LHCN-M2 (cell line): ENCODE measurements around the gene NR1H3. TPM values are rescaled to one million over a fixed set of nuclear protein-coding genes. Genes with fewer than 3 reads are reported as not detected.

Experiments used
- DNase-seq: peaks from one replicate; pipeline ENCODE4 v3.0.0-alpha.2; 2012; ENCODE audit warnings: low read depth
- total RNA-seq: library from RNA; depleted of rRNA; stranded (reverse); fragments of >200 nt; gene quantifications from 2 replicates; pipeline ENCODE4 v1.2.3, GENCODE V29; 2014

NR1H3 gene
- total RNA-seq, 1 experiment from 2014 or later, result 10.8 TPM

- no peak for DNase-seq
These were observed 13.1 kb upstream of the NR1H3 start for GRCh38 chr11:47244448-47245350.

DNA sequence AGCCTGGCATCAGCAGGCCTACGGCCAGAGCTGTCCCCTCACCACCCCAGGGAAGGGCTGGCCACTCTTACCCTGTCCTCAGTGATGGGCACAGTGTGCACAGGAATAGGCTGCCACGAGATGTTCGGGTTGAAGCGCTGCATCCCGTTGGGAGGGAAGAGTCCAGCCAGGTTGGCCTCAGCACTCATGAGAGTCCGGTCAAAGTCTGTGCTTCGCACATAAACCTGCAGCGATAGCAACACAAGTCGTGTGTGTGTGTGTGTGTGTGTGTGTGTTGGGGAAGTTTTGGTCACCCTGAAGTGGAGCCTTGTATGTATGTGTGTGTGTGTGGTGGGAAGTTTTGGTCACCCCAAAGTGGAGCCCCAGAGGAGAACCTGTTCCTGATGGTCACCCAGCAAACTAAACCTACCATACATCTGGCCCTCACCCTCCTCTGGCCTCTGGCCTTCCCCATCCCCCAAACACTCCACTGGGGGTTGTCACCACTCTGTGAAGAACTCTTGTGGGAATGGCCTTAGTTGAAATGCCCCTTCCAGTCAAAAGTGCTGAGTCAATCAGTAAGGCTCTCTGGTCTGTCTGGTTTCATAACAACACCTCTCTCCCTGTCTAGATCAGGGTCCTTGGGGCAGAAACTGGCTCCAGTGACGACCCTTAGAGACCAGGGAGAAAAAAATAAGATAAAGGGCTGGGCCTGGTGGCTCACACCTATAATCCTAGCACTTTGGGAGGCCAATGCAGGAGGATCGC lies 12.0 kb upstream of the NR1H3 start:
- no peak for DNase-seq

- DNase-seq, result no peak
These were observed 10.3 kb upstream of the NR1H3 start for GRCh38 chr11:47247502-47247901.

DNA sequence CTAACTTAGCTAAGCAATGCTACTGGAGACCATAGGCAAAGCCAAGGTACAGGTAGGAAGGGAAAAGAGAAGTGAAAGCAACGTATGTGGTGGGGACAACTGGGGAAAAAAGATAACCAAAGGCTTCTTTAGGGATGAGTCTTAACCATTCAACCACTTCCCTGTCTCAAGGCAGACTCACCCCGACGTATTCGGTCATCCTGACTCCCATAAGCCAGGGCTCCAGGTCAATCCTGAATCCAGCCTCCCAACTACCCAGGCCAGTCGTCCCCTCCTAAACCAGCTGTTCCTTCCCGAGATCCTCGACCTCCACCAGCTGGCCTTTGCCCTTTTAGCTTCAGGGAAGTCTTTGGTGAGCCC lies 9.5 kb upstream of the NR1H3 start:
- peak; percentile 63 for DNase-seq

DNA sequence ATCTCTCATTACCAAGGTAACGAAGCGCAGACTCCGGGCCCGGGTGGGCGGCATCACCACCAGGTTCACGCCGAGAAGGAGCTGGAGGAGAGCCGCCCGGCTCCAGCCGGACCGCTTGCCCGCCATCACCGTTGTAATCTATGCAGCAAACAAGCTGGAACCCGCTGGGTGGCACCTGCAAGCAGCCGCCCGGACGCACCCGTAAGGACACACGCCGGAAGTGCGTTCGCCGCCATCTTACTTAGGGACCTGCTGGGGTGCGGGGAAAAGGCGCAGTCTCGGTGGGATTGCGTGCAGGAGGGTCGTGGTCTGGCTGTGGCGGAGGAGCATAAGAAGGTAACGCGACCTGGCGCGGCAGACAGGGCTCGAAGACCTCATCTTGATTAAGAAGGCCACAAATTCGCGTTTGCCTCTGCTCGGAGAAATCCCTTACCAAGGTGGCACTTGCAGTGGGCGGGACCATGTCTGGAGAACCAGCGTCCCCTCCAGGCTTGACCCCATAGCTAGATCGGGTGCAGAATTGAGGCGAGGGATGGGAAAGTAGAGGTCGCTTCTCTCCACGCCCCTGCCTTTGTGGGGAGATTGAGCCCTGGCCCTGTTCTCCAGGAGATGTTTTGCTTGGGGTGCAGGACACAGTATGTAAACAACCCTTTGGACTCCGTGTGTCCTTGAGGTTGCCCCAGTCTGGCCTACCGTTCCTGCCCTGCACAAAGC lies 9.0 kb upstream of the NR1H3 start, which contains the start of gene ACP2:
TSS of gene ACP2 (minus strand) at position 151 of the 714 bp plus-strand sequence. CDS start at position 126, 25 bp downstream.
- DNase-seq, result peak; percentile 83

GRCh38 chr11:47249378-47249715 lies 8.4 kb upstream of the NR1H3 start:
- no peak for DNase-seq

DNA sequence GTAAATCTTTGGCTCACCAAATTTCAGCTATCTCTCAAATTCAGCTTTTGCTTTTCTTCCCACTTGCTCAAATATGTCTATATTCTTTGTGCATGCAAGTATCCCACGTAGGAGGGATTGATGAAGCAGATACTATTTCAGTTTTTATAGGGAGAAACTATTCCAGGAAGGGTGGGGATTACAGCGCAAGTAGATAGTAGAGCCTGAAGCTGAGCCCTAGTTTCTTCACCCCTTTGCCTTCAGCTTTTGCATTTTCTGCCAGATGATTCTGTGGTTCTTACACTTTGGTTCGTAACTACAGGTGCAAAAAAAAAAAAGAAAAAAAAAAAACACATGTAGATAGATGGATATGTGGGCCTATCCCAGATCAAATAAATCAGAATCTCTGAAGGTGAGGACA lies 6.0 kb upstream of the NR1H3 start:
- DNase-seq, result no peak

- no peak for DNase-seq
These were observed 4.1 kb upstream of the NR1H3 start for GRCh38 chr11:47253660-47254059.

DNA sequence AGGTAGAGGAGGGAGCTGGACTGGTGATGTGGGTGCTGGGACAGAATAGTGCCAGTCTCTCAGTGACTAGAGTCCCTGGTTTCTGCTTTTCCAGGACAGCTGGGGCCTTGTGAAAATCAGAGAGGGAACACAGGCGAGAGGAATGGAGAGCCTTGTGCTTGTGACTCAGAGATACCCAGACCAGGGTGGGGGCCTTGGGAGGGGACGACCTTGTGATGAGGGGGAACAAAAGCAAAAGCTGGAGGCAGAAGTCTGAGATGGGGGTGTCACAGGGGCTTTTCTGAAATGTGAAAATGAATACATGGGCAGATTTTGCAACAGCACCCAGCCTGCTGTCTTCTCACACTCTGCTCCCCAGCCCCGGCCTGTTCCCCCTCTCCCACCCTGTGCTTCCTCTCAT lies 3.4 kb upstream of the NR1H3 start:
- no peak for DNase-seq

DNA sequence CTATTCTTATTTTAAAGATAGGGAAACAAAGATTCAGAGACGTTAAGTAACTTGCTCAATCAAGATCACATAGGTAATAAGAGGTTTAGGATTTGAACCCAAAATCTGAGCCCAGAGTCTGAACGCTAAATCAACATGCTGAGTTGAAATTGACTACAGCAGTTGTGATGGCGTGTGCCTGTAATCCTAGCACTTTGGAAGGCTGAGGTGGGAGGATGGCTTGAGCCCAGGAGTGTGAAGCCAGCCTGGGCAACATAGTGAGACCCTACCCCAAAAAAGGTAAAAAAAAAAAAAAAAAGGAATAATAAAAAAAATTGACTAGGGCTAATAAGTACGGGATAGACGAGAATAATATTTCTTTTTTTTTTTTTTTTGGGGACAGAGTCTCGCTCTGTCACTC lies 1.4 kb upstream of the NR1H3 start:
- DNase-seq, result no peak

- no peak for DNase-seq
These were observed 649 bp upstream of the NR1H3 start for GRCh38 chr11:47257177-47257516.

- DNase-seq, result no peak
These were observed 614 bp downstream of the NR1H3 start for GRCh38 chr11:47258317-47258902.

DNA sequence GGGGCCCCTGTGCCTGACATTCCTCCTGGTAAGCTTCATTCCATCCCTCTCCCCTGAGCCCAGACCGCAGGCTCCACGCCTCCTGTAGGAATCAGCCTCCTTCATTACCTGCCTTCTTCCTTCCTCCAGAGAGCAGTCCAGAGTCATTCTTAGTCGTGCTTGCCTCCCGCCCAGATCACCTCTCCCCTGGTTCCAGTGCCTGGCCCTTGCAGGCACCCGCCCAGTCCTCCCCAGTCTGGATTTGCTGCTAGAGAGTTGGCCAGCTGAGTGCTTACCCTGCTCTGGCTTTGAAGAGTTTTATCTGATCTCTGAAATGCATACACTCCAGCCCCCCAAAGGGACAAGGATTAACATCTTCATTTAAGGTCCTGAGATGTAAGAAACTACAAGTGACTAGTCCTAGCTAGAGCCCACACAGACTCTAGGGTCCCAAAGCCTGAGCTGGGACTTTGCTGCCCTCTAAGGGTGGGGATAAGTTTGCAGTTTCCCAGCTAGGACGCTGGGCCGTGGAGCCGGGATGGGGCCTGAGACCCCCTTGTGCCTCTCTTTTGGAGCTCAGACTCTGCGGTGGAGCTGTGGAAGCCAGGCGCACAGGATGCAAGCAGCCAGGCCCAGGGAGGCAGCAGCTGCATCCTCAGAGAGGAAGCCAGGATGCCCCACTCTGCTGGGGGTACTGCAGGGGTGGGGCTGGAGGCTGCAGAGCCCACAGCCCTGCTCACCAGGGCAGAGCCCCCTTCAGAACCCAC lies 1.6 kb downstream of the NR1H3 start:
- DNase-seq, result no peak

- DNase-seq, result no peak
These were observed 2.6 kb downstream of the NR1H3 start for GRCh38 chr11:47260366-47260765.

DNA sequence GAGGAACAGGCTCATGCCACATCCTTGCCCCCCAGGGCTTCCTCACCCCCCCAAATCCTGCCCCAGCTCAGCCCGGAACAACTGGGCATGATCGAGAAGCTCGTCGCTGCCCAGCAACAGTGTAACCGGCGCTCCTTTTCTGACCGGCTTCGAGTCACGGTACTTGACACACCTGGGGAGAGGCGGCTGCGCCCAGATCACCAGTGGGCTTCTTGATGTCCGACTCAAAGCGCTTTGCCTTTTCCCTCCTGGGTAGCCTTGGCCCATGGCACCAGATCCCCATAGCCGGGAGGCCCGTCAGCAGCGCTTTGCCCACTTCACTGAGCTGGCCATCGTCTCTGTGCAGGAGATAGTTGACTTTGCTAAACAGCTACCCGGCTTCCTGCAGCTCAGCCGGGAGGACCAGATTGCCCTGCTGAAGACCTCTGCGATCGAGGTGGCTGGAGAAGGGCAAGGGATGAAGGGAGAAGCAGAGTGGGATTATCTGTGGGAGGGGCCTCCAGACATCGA lies 3.5 kb downstream of the NR1H3 start:
- DNase-seq, result no peak

DNA sequence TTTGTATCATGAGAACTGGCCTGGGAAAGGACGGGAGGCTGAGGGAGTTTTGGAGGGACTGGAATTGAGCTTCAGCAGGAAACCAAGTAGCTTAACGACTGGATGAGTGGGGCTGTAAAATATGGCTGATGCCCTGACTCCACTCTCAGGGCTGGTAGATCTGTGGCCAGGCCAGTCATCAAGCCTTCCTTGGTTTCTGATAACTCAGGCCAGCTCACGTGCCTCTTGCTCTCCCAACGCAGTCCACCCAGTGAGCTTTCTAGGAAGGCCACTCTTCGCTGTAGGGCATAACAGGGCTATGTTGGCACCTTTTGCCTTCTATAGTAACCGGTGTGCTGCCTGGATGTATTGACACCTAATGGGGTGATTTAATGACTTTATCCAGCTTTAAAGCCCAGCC lies 6.3 kb downstream of the NR1H3 start:
- DNase-seq, result no peak

- DNase-seq, result no peak
These were observed 6.7 kb downstream of the NR1H3 start for GRCh38 chr11:47264521-47264920.

DNA sequence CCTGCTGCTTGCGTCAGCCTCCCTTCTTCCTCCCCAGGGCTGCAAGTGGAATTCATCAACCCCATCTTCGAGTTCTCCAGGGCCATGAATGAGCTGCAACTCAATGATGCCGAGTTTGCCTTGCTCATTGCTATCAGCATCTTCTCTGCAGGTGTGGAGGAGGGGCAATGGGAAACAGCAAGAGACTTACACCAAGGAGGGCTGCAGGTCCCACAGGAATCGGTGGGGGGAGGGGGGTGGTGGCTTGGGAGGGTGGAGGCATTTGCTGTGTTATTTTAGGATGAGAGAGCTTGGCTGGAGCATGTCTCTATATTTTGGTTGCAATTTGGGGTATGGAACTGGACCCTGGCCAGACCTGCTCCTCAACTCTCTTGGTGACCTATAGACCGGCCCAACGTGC lies 10.1 kb downstream of the NR1H3 start:
- DNase-seq, result no peak

DNA sequence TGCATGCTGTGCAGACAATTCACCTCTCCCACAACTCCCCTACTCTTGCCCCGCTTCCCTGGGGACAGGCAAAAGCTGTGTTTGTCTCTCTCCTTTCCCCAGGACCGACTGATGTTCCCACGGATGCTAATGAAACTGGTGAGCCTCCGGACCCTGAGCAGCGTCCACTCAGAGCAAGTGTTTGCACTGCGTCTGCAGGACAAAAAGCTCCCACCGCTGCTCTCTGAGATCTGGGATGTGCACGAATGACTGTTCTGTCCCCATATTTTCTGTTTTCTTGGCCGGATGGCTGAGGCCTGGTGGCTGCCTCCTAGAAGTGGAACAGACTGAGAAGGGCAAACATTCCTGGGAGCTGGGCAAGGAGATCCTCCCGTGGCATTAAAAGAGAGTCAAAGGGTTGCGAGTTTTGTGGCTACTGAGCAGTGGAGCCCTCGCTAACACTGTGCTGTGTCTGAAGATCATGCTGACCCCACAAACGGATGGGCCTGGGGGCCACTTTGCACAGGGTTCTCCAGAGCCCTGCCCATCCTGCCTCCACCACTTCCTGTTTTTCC lies 10.7 kb downstream of the NR1H3 start:
- DNase-seq, result no peak

DNA sequence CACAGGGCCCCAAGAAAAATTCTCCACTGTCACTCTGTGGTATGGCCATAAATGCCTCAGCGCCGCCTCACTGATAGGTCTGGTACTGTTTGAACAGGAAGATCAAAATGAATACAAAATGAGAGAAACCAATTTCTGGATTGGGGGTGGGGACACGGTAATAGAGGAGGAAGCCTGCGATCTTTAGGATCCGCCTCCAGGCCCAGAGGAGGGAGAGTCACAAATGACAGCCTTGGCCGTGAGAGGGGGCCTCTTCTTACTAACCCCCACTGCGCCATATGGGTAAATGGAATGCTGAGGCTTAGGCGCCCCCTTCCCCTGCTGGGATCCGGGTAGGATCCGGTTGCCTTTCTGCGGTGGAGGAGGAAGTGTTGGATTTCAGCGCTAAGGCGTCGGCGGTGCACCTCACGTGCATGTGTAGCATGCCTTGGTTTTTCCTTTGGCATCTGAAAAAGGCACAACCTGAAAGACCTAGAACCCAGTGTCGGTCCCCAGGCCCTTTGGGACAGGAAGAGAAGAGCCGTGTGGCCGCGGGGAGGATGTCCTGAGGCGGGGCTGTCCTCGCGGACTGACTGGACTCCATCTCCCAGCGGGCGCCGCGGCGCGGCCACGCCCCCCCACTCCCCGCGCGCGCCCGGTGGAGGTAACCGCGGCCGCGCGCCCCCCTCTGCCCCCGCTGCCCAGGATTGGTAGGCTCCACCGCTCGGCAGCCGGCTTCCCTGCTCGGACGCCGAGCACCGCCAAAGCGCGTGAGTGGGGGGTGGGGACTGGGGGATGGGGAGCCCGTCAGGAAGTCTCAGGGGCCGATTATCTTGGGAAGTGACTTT lies 11.4 kb downstream of the NR1H3 start:
- peak; percentile 89 for DNase-seq
